PC-3 (cell line): ENCODE data around the gene PRRG4. TPM values are rescaled to one million over a fixed set of nuclear protein-coding genes. Genes with fewer than 3 reads are reported as not detected.

Source experiments
- ATAC-seq: fragments of 200-7000 bp; cut with Tn5 transposase; 2 replicates; pipeline ENCODE4 v1.9.1; 2020; ENCODE audit warnings: mild to moderate bottlenecking, moderate library complexity
- BruUV-seq: library from RNA; stranded (reverse); fragments of 400-500 nt; replicated peaks from 2 replicates; lab custom pipeline; 2021; lab: Mats Ljungman, UMichigan
- CTCF ChIA-PET: fragments of 300-600 bp; sonication (Branson Sonifier 250); formaldehyde crosslinking; loops from one replicate; lab custom pipeline; 2022; ENCODE audit warnings: antibody characterized with exemption; lab: Charles Lee
- POLR2A ChIA-PET: fragments of 300-600 bp; sonication (Branson Sonifier 250); formaldehyde crosslinking; loops from one replicate; lab custom pipeline; 2022; ENCODE audit warnings: antibody characterized with exemption; ENCODE audit not compliant: unreplicated experiment; lab: Charles Lee
- DNase-seq: peaks from one replicate; pipeline ENCODE4 v3.0.0-alpha.2; 2015
- H2AFZ ChIP-seq: fragments of 300-600 bp; sonication (generic); 2 replicates; pipeline ENCODE4 v1.6.0; 2016; ENCODE audit warnings: antibody characterized with exemption, low read length
- H3F3A ChIP-seq: fragments of 300-600 bp; sonication (generic); one replicate; pipeline ENCODE4 v1.6.0; 2017; ENCODE audit warnings: antibody characterized with exemption, low read length, control low read depth, mild to moderate bottlenecking; ENCODE audit not compliant: unreplicated experiment
- H3K27ac ChIP-seq: fragments of 300-600 bp; sonication (generic); 2 replicates; pipeline ENCODE4 v1.5.1; 2016; ENCODE audit warnings: mild to moderate bottlenecking, low read length
- H3K27me3 ChIP-seq: fragments of 300-600 bp; sonication (generic); 2 replicates; pipeline ENCODE4 v1.6.1; 2016; ENCODE audit warnings: low read length, mixed read lengths
- H3K36me3 ChIP-seq: fragments of 300-600 bp; sonication (generic); 2 replicates; pipeline ENCODE4 v1.6.1; 2016; ENCODE audit warnings: low read depth, mixed run types, low read length, mixed read lengths
- H3K4me1 ChIP-seq: fragments of 300-600 bp; sonication (generic); 2 replicates; pipeline ENCODE4 v1.5.1; 2016; ENCODE audit warnings: low read length; ENCODE audit not compliant: insufficient read depth
- H3K4me2 ChIP-seq: fragments of 300-600 bp; sonication (generic); 2 replicates; pipeline ENCODE4 v1.6.0; 2016; ENCODE audit warnings: low read length
- H3K4me3 ChIP-seq: fragments of 300-600 bp; sonication (generic); 2 replicates; pipeline ENCODE4 v1.5.1; 2016; ENCODE audit warnings: mild to moderate bottlenecking, low read length, mixed read lengths
- H3K79me2 ChIP-seq: fragments of 300-600 bp; sonication (generic); 2 replicates; pipeline ENCODE4 v1.6.1; 2017; ENCODE audit warnings: low read length, mixed read lengths
- H3K9ac ChIP-seq: fragments of 300-600 bp; sonication (generic); 2 replicates; pipeline ENCODE4 v1.6.0; 2016; ENCODE audit warnings: mild to moderate bottlenecking, low read length
- H3K9me2 ChIP-seq: fragments of 300-600 bp; sonication (generic); replicated peaks from 2 replicates; pipeline ENCODE4 v1.6.1; 2016; ENCODE audit warnings: mixed run types, low read length, mixed read lengths
- H3K9me3 ChIP-seq: fragments of 300-600 bp; sonication (generic); 2 replicates; pipeline ENCODE4 v1.6.1; 2016; ENCODE audit warnings: low read length, mixed read lengths
- H4K20me1 ChIP-seq: fragments of 300-600 bp; sonication (generic); 2 replicates; pipeline ENCODE4 v1.6.1; 2016; ENCODE audit warnings: low read length, mixed read lengths
- CTCF ChIP-seq: fragments of 300-600 bp; sonication (generic); conservative IDR thresholded peaks from 2 replicates; pipeline ENCODE4 v1.5.1; 2017; ENCODE audit warnings: antibody characterized with exemption, low read depth, mild to moderate bottlenecking, low read length
- EZH2 ChIP-seq: fragments of 300-600 bp; sonication (generic); IDR thresholded peaks from one replicate; pipeline ENCODE4 v1.6.1; 2017; ENCODE audit warnings: antibody characterized with exemption, mild to moderate bottlenecking, low read length; ENCODE audit not compliant: unreplicated experiment
- EZH2phosphoT487 ChIP-seq: fragments of 300-600 bp; sonication (generic); IDR thresholded peaks from 2 replicates; pipeline ENCODE4 v1.6.1; 2018; ENCODE audit warnings: mild to moderate bottlenecking, antibody characterized with exemption, low read length, borderline replicate concordance
- intact Hi-C: fragments of 100-400 bp; cut with micrococcal nuclease; formaldehyde crosslinking; loops from 2 replicates; pipeline ENCODE4 v1.9.0; 2023
- total RNA-seq: library from RNA; depleted of rRNA; stranded (reverse); fragments of >200 nt; gene quantifications from 2 replicates; pipeline ENCODE4 v1.2.3, GENCODE V29; 2014; rRNA removed

The PRRG4 gene
- total RNA-seq, 1 experiment from 2014 or later, result 17.9 TPM

GRCh38 chr11:32902089-32902665 is 72.5 kb downstream of the PRRG4 start:
- H3K9ac ChIP-seq, result no peak overlapping the region
- H3K9me2 ChIP-seq, result no peaks in the 10 kb centered on the region
- no TSS peak for BruUV-seq
- ChIA-PET POLR2A (no interaction called here), CTCF (no interaction called here)
- no peak overlapping the region for H2AFZ ChIP-seq
- H3K79me2 ChIP-seq, result peaks cover 96% of the 10 kb centered on the region
- peaks cover 11% of the 10 kb centered on the region; the same call in 1 of the 2 replicates for H3K36me3 ChIP-seq
- no peak overlapping the region for H3K27ac ChIP-seq
- DNase-seq (no peak), ATAC-seq (no peak)
- no peaks in the 10 kb centered on the region for H3F3A ChIP-seq
- H3K4me2 ChIP-seq, result no peak overlapping the region
- no peaks in the 10 kb centered on the region for H3K9me3 ChIP-seq
- intact Hi-C loops, result no loop called here
- H4K20me1 ChIP-seq, result peaks cover 5% of the 10 kb centered on the region; the same call in 1 of the 2 replicates
- H3K27me3 ChIP-seq, result no peaks in the 10 kb centered on the region
- H3K4me3 ChIP-seq, result no peak overlapping the region
- TF ChIP-seq CTCF (no peak), EZH2 (no peak), EZH2phosphoT487 (no peak)
- H3K4me1 ChIP-seq, result no peaks in the 10 kb centered on the region

- H3K36me3 ChIP-seq, result peaks cover 9% of the 10 kb centered on the region; the same call in 1 of the 2 replicates
- H3K9me2 ChIP-seq, result no peaks in the 10 kb centered on the region
- ATAC-seq, result no peak
- no peak overlapping the region for H2AFZ ChIP-seq
- CTCF ChIA-PET, result no interaction called here
- intact Hi-C loops, result no loop called here
- no peak overlapping the region for H3K4me2 ChIP-seq
- no peak overlapping the region for H3K9ac ChIP-seq
- BruUV-seq, result no TSS peak
- no peak overlapping the region for H3K27ac ChIP-seq
- H3K4me1 ChIP-seq, result no peaks in the 10 kb centered on the region
- peaks cover 96% of the 10 kb centered on the region for H3K79me2 ChIP-seq
- H4K20me1 ChIP-seq, result peaks cover 9% of the 10 kb centered on the region; the same call in 1 of the 2 replicates
- H3F3A ChIP-seq, result no peaks in the 10 kb centered on the region
- H3K9me3 ChIP-seq, result no peaks in the 10 kb centered on the region
- DNase-seq, result no peak
- TF ChIP-seq CTCF, result no peak
- no peak for TF ChIP-seq EZH2phosphoT487
- no peak for TF ChIP-seq EZH2
- no peaks in the 10 kb centered on the region for H3K27me3 ChIP-seq
- POLR2A ChIA-PET, result no interaction called here
- H3K4me3 ChIP-seq, result no peak overlapping the region
These were observed 75.4 kb downstream of the PRRG4 start for GRCh38 chr11:32905028-32905667.

Other genes with a start within 250 kb of the PRRG4 start
- gene EIF3M, start 246.1 kb upstream of the PRRG4 start, total RNA-seq, result 326 and 369 TPM in 2 replicates
- 0.04 TPM in 1 of 2 replicates, not detected in the other for gene CCDC73, start 35.3 kb upstream of the PRRG4 start, total RNA-seq
- 19.4 and 29.8 TPM in 2 replicates for gene QSER1, start 62.9 kb downstream of the PRRG4 start, total RNA-seq
- gene DEPDC7, start 186.0 kb downstream of the PRRG4 start, total RNA-seq, result not detected in 2 replicates
- gene TCP11L1, start 209.6 kb downstream of the PRRG4 start, total RNA-seq, result 12.9 and 15.2 TPM in 2 replicates